Esophagus squamous epithelium (tissue), 5 donors: ENCODE data around the gene CXXC5. TPM values are rescaled to one million over a fixed set of nuclear protein-coding genes. Genes with fewer than 3 reads are reported as not detected.

ENCODE experiments used
- DNase-seq: peaks from one replicate; lab custom pipeline; 2025; lab: John Stamatoyannopoulos, UW
- H3K27ac ChIP-seq, 4 donors: fragments of 200-600 bp; sonication (generic); one replicate each; pipeline ENCODE4 v1.5.1; 2016 to 2019; ENCODE audit warnings: mild to moderate bottlenecking in 1 of 4
- H3K27me3 ChIP-seq, 4 donors: fragments of 200-600 bp; sonication (generic); 1 replicate in 3 of 4; 2 replicates in 1 of 4; pipeline versions ENCODE4 v1.5.1 to v1.6.0; 2017 to 2021; ENCODE audit warnings: antibody characterized with exemption in 1 of 4
- H3K36me3 ChIP-seq, 3 donors: fragments of 200-600 bp; sonication (generic); one replicate each; pipeline ENCODE4 v1.5.1; 2016 to 2019
- H3K4me1 ChIP-seq, 3 donors: fragments of 200-600 bp; sonication (generic); one replicate each; pipeline ENCODE4 v1.5.1; 2017 to 2019
- H3K4me3 ChIP-seq, 4 donors: fragments of 200-600 bp; sonication (generic); 1 replicate in 3 of 4; 2 replicates in 1 of 4; pipeline ENCODE4 v1.5.1; 2016 to 2019; ENCODE audit warnings: mild to moderate bottlenecking in 2 of 4, moderate library complexity in 1 of 4
- H3K9me3 ChIP-seq, 3 donors: fragments of 200-600 bp; sonication (generic); one replicate each; pipeline ENCODE4 v1.5.1; 2016 to 2019
- CTCF ChIP-seq, 6 experiments: fragments of 450-650 bp in 4 of 6; fragments of 200-600 bp in 2 of 6; sonication (generic) in 2 of 6; IDR thresholded peaks; one replicate each; pipeline ENCODE4 v1.5.1; 2016 to 2019; ENCODE audit warnings: antibody characterized with exemption in 6 of 6, mild to moderate bottlenecking in 4 of 6, moderate library complexity in 4 of 6
- POLR2A ChIP-seq, 4 donors: fragments of 450-650 bp; IDR thresholded peaks; one replicate each; pipeline ENCODE4 v1.6.1; 2017; ENCODE audit warnings: antibody characterized with exemption in 4 of 4, mild to moderate bottlenecking in 4 of 4, moderate library complexity in 3 of 4
- WGBS, 2 donors: methylation state at CpG; one replicate each; pipeline ENCODE4 v1.1.5; 2018; 5-methylcytosine and 5-hydroxymethylcytosine counted together
- intact Hi-C: fragments of 100-400 bp; cut with DNase I; formaldehyde crosslinking; loops from one replicate; pipeline ENCODE4 v1.15.0; 2022
- total RNA-seq, 4 donors: library from RNA; depleted of rRNA; stranded (reverse); fragments of >200 nt; gene quantifications; one replicate each; pipeline ENCODE4 v1.1.0, GENCODE V29; 2016
- donor health status: DM: yes; HTN: yes; CAD: no.

The CXXC5 gene
- total RNA-seq, 4 donors from 2014 or later: 13.9 to 40.4 (median 22.9) TPM

GRCh38 chr5:139704748-139705147 lies 56.6 kb downstream of the CXXC5 start:
- Histone ChIP-seq H3K4me3 (no peak overlapping the region), H3K27ac (no peak overlapping the region), H3K27me3 (peaks cover 0 to 15% (median 0%) of the 10 kb centered on the region in 4 donors), H3K9me3 (no peaks in the 10 kb centered on the region), H3K36me3 (no peaks in the 10 kb centered on the region), H3K4me1 (peaks cover 6 to 16% (median 8%) of the 10 kb centered on the region in 3 donors)
- TF ChIP-seq POLR2A (IDR thresholded peaks at IDR 0.05) (no peak), CTCF (IDR thresholded peaks at IDR 0.05) (no peak)
- no peak for DNase-seq
- intact Hi-C loops: no loop called here
- 82 to 100% methylated on average over 1 to 4 of the region's 4 CpGs for WGBS, 2 donors

GRCh38 chr5:139705191-139705590 lies 57.0 kb downstream of the CXXC5 start:
- no peak overlapping the region for H3K27ac ChIP-seq
- peaks cover 10 to 20% (median 13%) of the 10 kb centered on the region in 3 donors for H3K4me1 ChIP-seq
- TF ChIP-seq POLR2A (IDR thresholded peaks at IDR 0.05) (no peak), CTCF (IDR thresholded peaks at IDR 0.05) (no peak)
- H3K9me3 ChIP-seq: peaks cover 0 to 4% (median 0%) of the 10 kb centered on the region in 3 donors
- 77 to 89% methylated on average over 2 of the region's 3 CpGs for WGBS, 2 donors
- no peak overlapping the region for H3K4me3 ChIP-seq
- H3K36me3 ChIP-seq: no peaks in the 10 kb centered on the region
- no peak for DNase-seq
- H3K27me3 ChIP-seq: peaks cover 0 to 19% (median 0%) of the 10 kb centered on the region in 4 donors
- intact Hi-C loops: no loop called here

GRCh38 chr5:139705655-139706587 lies 57.8 kb downstream of the CXXC5 start:
- Histone ChIP-seq H3K27ac (no peak overlapping the region), H3K27me3 (peaks cover 0 to 25% (median 0%) of the 10 kb centered on the region in 4 donors), H3K9me3 (peaks cover 0 to 5% (median 0%) of the 10 kb centered on the region in 3 donors), H3K4me1 (peaks cover 16 to 28% (median 19%) of the 10 kb centered on the region in 3 donors), H3K36me3 (no peaks in the 10 kb centered on the region), H3K4me3 (no peak overlapping the region)
- no peak for DNase-seq
- TF ChIP-seq CTCF (IDR thresholded peaks at IDR 0.05) (no peak), POLR2A (IDR thresholded peaks at IDR 0.05) (no peak)
- intact Hi-C loops: no loop called here
- WGBS, 2 donors: 55 to 57% methylated on average over 6 of the region's 10 CpGs

GRCh38 chr5:139707445-139708003 lies 59.4 kb downstream of the CXXC5 start:
- H3K36me3 ChIP-seq: no peaks in the 10 kb centered on the region
- H3K27me3 ChIP-seq: peaks cover 0 to 35% (median 3%) of the 10 kb centered on the region in 4 donors
- H3K4me3 ChIP-seq: no peak overlapping the region
- H3K9me3 ChIP-seq: peaks cover 0 to 5% (median 0%) of the 10 kb centered on the region in 3 donors
- no peak overlapping the region for H3K27ac ChIP-seq
- intact Hi-C loops: no loop called here
- peaks cover 28 to 40% (median 29%) of the 10 kb centered on the region in 3 donors for H3K4me1 ChIP-seq
- WGBS, 2 donors: 81 to 89% methylated on average over 5 of the region's 5 CpGs
- no peak for DNase-seq
- no peak for TF ChIP-seq POLR2A (IDR thresholded peaks at IDR 0.05)
- no peak for TF ChIP-seq CTCF (IDR thresholded peaks at IDR 0.05)
